NCI-H1417 (cell line): ENCODE results near the gene UBXN6.

Experiments used
- DNase-seq, 3 experiments: peaks; one replicate each; lab custom pipeline; 2025; lab: John Stamatoyannopoulos, UW

UBXN6 gene

DNA sequence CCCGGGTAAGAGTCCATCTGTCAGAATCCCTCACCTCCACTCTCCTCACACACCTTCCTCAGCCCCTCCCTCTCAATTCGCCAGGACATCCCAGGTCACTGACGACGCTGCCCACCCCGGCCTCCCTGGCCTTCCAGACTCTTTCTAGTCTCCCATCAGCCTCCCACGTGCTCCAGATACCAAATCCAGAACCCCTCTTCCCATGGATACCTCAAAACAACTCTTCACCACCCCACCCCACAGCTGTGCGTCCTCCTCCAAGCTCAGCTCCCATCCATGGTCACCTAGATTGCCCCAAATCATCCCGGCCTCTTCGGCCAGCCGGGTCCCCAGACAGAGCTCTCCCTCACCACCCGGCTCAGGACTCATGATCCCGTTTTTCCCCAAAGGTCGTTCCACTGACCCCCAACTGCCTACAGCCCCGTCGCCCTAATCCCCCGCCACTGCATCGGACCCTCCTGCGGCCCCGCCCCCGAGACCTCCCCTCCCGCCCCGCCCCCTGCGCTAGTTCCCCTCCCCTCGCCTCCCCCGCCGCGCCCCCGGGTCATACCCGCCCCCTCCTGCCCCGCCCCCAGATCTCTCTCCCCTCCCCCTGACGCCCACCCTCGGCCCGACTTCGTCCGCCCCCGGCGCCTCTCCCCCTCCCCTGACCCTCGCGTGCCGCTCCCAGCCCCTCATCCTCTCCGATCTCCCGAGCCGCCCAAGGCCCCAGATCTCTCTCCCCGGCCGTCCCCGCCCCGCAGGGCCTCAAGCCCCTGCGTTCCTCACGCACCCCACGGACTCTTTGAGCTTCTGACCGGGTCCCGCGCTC lies 546 bp downstream of the UBXN6 start:
- DNase-seq = peak; percentile 13 to 83 (median 67)

DNA sequence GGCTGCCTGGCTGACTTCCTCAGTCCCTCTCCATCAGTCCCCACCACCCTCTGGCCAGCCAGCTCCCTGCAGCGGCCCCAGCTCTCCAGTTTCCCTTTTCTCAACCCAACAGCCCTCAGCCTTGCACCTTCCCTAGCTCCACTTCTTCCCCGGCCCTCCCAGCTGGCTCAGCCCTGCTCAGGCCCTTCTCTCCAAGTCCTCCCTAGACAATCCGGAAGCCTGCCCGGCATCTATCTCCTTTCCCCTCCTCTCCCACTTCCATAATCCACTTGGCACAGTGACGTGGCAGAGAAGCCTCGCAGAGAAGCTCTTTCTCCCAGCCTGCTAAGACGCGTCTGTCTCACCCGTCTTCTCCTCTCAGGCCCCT lies 1.1 kb downstream of the UBXN6 start:
- DNase-seq = peak in 1 of 3 experiments; percentile 56

DNA sequence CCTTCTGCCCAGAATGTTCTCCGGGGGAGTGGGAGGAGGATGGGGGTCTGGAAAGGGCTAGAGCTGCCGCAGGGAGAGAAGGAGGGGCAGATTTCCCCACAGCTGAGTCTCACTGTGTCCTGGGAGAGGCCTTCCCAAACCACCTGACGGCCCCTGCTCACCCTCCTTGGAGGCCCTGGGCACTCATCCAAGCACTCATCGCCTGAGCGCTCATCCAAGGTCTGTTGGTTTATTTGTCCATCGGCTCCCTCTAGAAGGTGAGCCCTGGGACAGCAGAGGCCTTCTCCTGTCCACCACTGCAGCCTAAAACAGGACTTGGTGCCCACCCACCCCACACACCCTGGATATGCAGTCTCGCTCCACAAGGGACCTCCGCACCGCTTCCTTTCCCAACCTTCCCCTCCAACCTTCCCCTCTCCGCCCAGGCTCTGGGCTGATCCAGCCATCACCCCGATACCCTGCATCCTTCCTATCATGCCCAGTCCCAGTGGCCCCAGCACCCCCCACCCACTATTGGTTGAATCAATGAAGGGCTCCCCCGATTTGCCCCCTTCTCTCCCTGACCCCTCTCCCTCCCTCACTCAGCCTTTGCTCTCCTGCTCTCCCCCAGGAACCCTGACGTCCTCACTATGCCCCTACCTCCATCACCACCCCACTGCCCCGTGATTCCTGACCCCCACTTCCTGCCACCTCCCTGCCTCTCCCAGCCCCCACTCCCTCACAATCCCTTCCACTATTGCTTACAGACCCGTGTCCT lies 1.7 kb downstream of the UBXN6 start:
- DNase-seq = no peak

DNA sequence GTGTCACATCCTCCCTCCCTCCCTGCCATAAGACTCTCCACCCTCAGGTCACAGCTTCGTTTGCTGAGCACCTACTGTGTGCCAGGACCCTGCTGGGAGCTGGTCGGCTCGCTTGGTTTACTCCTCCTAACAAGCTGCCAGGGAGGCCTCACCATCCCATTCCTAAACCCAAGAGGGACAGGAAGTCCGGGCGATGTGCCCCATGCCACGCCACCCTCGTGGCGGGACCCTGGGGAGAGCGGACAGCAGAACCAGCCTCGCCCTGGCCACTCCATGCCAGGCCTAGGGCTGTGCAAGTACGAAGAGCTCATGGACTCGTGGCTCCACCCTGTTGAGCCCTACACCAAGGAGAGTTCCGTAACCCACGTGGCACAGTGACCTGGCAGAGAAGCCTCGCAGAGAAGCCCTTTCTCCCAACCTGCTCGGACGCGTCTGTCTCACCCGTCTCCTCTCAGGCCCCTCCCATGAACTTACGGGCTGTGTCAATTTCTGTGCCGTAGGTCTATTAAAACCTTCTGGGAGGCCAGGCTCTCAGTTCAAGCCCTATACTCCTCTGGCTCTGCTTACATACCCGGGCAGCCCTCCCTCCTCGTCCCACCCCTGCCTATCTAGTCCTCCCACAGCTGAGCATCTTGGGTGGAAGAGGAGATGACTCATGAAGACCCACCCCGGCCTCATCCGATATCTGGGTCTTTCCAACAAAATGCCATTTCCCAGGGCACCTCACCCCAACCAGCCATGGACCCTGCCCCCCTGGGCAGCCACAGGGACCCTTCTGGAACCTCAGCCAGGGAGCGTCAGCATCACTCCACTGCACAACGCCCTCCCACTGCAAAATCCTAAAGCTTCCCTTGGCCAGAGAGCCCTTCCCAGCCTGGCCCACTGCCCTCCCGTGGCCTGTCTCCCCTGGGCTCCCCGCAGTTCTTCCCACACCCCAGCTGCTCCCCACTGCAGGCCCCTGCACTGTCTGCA lies 2.6 kb downstream of the UBXN6 start:
- DNase-seq = no peak

DNA sequence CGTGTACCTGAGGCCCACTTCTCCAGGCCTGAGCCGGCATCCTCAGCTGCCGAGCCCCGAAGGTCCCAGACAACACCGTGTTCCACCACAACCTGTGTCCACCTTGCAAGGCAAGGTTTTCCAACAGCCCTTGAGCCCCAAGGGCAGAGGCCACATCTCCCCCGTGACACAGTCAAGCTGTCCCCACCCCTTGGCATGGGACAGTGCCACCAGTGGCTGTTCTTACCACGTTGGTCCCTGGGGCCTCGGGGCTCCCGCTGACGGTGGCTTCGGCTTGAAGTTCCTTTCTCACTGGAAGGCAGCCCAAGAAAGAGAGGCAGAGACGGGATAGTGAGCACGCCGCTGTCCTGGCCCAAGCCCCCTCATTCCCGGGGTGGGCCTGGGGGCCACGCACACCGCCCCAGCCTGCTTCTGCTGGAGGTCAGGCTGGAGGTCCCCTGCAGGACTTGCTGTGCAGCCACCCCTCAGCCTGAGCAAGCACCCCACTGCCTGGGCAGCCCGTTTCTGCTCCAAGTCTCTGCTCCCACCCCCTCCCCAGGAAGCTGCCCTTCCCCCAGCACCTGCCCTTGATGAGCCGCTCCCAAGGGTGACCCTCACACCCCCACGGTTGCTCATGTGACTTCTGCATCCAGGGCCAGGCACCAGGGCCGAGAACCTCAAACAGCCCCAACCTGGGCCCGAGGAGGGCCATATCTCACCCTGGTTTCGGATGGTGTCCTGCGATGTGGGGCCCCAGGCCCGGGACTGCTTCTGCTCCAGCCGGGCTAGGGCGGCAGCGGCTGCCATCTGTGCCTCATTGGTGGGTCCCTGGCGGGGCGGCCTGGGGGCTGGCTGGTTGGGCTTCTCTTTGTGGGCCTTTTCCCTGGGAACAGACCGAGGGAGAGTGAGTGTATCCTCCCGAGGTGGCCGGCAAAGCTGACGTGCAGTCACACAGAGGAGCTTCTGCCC lies 4.1 kb downstream of the UBXN6 start:
- DNase-seq = no peak

DNA sequence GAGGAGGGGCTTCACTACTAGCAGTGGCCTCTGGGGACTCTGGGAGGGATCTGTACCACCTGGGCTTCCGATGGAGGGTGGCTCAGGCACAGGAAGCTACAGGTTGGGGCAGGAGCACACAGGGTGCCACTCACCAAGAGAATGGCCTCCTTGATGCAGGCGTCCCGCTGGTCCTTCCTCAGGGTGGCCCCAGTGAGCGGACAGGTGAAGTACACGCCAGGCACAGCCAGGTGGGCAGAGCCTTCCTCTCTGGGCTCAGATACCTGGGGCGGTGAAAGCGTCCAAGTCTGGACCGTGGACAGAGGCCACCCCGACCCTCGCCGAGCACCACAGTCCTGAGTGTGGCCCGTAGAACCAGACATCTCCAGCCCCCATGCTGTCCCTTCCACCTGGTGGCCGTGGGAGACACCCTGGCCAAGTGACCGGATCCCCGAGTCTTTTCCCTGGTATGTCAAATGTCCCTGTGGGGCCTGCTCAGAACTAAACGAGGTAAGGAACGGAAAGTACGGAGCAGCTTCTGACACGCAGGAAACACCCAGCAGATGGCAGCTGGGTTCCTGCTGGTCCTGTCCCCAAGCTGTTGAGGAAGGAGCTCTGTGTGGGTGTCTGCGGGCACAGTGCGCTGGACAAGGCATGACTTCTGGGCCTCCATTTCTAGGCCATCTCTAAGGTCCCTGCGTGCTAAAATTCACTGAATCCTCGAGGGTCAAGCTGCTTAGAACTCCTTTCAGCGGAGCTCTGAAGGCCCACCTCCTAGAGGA lies 5.2 kb downstream of the UBXN6 start:
- DNase-seq = no peak

DNA sequence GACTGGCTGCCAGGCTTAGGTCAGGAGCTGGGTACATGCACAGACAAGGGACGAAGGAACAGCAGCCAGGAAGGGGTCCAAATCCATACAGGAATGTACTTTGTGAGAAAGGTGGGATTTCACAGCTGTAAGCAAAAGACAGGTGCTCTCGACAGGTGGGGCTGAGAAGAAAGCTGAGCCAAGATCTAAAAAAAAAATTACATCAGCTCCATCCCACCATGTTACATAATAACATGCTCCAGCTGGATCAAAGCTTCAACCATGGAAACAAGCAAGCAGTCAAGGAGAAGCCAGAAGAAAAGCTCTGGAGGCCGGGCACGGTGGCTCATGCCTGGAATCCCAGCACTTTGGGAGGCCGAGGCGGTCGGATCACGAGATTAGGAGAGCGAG lies 8.0 kb downstream of the UBXN6 start:
- DNase-seq = no peak

DNA sequence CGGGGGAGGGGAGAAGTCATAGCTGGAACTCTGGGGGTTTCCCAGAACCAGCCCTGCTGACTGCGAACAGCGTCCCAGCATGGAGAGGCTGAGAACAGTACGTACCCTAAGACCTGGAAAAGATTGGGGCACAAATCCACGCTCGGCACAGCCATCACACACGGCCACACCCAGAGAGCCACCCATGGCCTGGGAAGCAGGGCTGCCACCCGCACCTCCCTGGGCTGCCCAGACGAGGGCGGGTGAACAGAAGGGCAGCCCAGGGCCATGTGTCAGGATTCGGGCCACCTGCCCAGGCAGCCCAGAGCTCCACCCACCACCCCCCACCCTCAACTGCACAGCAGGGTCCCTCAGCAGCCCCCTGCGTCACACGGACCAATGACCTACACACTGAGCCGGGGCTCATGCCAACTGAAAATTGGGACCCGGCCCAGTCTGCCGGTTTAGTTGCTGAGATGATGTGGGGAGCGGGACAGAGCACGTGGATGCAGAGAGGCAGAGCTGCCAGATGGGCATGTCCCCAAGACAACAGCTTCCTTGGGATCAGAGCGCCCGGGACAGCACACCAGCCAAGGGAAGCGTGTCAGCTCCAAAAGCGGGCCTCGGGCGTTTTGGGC lies 8.5 kb downstream of the UBXN6 start:
- no peak for DNase-seq

DNA sequence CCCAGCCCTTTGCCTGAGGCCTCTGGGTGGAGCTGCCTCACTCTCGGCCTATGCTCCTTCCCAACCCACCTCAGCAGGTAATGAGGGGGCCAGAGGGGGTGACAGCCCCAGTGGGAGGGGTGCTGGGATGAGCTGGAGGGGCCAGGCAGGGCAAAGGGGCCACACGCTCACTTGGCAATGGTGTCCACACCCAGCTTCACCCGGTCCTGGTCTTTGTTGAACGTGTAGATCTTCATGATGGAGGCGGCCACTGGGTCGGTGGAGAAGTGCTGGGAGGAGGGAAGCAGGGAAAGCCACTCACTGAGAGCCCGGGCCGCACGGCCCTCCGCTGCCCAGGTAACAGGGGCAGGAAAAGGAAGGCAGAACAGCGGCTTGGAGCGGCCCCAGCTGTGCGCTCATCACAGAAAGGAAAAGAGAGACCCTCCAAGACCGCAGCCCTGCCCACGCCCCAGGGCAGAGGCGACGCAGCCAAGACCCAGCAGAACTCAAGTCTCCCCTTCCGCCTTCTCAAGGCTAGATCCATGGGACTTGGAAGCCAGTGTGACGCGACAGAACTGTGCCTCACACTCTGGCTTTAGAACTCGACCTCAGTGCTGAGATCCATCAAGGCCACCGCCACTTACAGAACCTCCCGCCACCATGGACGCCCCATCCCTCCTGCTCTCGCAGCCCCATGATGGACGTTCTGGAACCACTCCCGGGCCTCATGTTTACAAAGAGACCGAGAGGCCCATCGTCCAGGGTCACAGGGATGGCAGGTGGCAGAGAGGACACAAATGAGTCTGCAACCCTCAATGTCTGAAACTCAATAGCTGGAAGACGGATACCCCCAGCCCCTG lies 9.2 kb downstream of the UBXN6 start:
- no peak for DNase-seq

DNA sequence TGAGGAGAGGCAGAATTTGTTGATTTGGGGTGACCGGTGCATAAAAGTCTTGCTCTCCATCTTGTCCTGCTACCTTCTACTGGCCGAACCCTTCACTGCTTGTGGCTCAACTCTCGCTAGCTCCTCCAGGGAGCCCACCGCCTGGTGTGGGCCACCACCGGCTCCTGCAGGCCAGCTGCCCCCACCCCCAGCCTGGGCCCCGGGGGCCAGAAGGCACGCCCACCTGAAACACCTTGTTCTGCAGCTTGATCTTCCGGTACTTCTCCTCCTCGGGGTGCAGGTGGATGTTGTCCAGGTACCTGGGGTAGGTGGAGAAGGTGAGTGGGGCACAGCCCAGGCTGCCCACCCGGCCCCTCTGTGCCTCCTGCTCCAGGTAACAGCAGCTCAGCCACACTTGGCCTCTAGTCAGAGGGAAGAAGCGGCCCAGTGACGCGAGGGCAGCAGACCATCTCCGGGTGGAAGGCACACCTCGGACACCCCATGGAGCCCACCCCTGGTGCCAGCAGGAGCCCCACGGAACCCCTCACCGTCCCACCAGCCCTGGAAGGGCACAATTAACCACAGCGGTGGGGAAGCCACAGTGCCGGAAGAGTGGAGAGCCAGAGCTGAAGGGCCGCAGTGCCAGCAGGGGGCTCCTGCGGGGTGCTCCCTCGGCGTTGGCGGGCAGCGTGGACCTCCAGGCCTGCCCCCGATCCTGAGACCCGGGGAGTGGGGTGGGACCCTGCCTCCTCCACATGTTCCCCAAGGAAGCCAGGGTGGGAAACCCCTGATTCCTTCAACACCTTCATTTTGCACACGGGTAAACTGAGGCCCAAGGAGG lies 10.1 kb downstream of the UBXN6 start:
- no peak for DNase-seq

DNA sequence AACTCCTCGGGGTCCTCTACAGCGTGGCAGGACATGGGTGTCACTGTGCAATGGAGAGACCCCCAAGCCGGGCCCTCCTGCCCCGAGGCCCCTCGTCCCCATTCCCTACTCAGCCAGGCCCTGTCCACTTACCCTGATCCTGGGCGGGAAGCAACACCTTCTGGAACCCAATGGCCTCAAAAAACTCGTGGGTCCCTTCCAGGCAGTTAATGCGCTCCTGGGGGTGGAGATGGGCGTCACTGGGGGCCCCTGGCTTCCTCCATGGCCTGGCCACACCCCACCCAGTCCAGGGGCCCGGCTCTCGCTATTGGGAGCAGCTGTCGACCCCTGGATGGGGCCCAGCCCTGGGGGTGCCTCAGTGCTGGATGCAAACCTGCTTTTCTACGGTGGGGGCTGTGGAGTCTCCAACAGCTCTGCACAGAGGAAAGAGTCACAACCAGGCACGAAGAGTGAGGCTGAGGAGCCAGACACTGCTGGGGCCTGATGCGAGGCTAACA lies 10.8 kb downstream of the UBXN6 start:
- DNase-seq = no peak

DNA sequence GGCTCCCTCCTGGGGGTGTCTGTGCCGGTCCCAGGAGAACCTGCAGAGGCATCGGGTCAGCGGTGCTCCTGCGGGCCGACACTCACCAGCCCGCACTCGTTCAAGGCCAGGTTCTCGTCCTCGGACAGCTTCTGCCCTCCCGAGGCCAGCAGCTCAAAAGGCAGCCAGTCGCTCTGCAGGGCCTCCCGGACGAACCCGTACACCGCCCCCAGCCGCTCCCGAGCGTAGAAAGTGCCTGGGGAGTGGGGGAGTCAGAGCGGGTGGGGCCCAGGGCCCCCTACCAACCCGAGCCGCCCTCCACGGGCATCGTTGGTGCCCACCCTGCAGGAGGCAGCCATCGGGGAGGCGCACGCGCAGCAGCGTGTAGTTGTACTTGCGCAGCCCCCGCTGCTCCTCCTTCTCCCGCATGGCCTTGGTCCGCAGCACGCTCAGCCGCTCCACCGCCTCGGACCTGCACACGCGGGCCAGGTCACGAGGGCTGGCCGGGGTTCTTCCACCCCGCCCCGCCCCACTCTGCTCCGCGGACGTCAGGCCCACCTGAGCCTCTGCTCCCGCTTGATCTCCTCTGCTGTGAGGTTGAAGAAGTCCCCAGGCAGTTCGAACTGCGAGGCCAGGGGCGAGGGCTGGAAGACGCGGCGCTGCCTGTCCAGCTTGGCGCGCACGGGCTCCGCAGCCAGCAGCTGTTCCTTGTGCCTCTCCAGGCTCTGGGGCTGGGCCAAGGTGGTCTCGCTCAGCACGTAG lies 11.5 kb downstream of the UBXN6 start:
- no peak for DNase-seq

DNA sequence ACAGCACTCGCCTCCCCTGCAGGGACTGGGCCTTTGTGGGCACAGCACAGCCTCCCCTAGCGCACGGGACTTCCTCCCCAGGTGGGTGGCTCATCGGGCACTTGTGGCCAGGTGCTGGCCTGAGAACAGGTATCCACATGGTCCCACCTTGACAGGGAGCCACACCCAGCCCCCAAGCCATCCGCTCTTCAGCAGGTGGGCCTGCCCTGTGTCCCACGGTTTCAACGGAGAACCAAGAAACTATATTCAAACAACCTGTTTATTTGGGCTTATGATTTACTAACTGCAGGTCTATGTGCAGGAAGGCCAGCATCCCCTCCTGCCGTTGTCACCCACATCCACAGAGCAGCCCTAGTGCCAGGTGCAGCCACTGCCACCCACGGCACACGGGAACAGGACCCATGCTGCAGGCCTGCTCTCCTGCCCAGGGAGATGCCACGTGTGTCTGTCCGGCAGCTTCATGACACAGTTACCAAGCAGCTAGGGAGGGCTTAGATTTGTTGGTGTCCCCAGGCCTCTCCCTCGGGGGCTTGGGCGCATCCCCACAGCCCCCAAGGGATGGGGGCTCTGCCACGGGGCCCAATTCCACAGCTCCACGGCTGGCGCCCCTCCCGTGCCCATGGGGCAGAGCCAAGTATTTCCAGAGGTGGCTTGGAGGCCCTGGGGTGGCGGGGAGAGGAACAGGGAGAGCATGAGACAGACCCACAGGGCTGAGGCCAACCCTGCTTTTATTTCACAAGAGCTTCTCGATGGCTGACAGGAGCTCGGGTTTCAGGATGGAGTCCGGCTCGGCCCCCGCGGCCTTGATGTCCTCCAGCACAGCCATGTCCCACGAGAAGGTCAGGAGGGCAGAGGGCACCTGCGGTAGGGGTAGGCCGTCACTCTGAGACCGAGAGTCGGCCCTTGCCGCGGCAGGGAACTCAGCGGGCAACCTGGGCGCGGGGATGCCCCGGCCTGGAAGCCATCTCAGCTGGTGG lies 12.5 kb downstream of the UBXN6 start:
- DNase-seq = no peak

DNA sequence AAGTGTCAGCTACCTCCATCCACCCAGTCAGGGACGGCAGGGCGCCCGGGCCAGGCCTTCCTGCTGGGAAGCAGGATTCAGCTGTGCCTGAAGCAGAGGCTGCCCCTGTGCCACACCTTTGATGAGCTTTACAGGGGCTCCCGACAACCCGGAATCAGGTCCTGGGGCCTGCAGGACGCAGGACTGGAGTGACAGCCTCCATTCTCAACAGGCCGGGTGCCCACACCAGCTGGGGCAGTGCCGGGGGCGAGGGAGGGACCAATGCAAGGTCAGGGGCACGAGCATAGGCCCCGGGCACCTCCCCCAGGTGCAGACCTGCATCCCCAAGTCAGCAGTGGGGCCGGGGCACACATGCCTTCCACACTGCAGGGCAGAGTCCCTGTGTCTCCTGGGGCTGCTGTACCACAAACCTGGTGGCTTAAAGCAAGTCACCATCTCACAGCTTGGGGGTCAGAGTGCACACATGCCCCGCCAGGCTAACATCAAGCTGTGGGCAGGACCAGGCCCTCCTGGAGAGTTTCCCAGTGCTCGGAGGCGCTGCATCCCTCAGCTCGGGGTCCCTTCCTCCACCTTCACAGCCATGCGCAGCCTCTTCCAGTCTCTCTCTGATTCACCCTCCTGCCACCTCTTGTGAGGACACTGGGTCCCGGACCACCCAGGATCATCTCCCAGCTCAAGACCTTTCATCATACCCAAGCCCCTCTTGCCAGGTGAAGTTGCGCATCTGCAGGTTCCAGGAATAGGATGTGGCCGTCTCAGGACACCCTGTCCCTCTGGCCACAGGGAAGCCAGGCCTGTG lies 13.4 kb downstream of the UBXN6 start:
- DNase-seq = no peak

DNA sequence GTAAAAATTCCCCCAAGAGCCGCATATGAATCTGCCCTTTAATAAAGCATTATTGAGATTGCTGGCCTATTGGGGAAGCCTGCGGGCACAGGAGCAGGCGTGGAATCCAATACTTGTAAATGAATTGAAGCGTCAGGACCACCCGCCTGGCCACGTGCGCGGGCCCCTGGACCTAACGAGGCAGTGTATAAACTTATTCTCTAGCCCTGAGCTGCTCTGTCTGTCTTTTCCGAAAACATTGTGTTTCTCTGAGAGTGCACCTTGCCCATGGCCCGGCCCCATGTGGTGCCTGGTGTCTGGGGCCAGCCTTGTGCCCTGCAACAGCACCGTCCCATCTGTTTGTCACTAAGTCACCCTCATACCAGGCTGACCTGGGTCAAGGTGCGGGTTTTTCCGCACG lies 14.4 kb downstream of the UBXN6 start:
- no peak for DNase-seq
